HL-60 (cell line): Measurements from ENCODE around the gene FMO1.
"Not testable (repeated sequence)": the region's sequence is repeated elsewhere in the genome, so short reads cannot be mapped to it uniquely, and the experiment has no call there.

Experiments used
- DNase-seq, 2 experiments: peaks; one replicate each; pipeline ENCODE4 v3.0.0-alpha.2; 2010 to 2020; ENCODE audit warnings: low read depth in 1 of 2, low spot score in 1 of 2
- H3K27ac ChIP-seq: fragments of 250-450 bp; sonication (Bioruptor Pico); replicated peaks from 2 replicates; pipeline ENCODE4 v1.5.1; 2020; ENCODE audit warnings: mild to moderate bottlenecking, moderate library complexity
- H3K27me3 ChIP-seq: fragments of 250-450 bp; sonication (Bioruptor Pico); 2 replicates; pipeline ENCODE4 v1.5.1; 2021; ENCODE audit warnings: mild to moderate bottlenecking, moderate library complexity; ENCODE audit not compliant: insufficient read depth, poor library complexity, severe bottlenecking
- H3K4me3 ChIP-seq: replicated peaks from 2 replicates; pipeline ENCODE4 v1.5.1; 2011; ENCODE audit warnings: mild to moderate bottlenecking, control low read depth, low read length; ENCODE audit not compliant: insufficient read depth
- CTCF ChIP-seq: IDR thresholded peaks from one replicate; pipeline ENCODE4 v1.5.1; 2011; ENCODE audit warnings: low read length, control low read depth, inconsistent platforms; ENCODE audit not compliant: insufficient read depth
- GABPA ChIP-seq: IDR thresholded peaks from 2 replicates; pipeline ENCODE4 v1.6.1; 2012; ENCODE audit warnings: low read depth
- POLR2AphosphoS5 ChIP-seq: IDR thresholded peaks from 2 replicates; pipeline ENCODE4 v1.6.1; 2012; ENCODE audit warnings: low read depth
- REST ChIP-seq: IDR thresholded peaks from 2 replicates; pipeline ENCODE4 v1.6.1; 2012; ENCODE audit warnings: low read depth; ENCODE audit not compliant: insufficient replicate concordance
- SPI1 ChIP-seq: IDR thresholded peaks from 2 replicates; pipeline ENCODE4 v1.6.1; 2012; ENCODE audit warnings: low read depth, mild to moderate bottlenecking, borderline replicate concordance

Gene FMO1

GRCh38 chr1:171290621-171291020, 42.3 kb downstream of the FMO1 start:
- H3K27me3 ChIP-seq, result no peaks in the 10 kb centered on the region
- no peak overlapping the region for H3K27ac ChIP-seq
- no peak for DNase-seq
- H3K4me3 ChIP-seq, result no peak overlapping the region
- TF ChIP-seq POLR2AphosphoS5 (no peak), SPI1 (no peak), GABPA (no peak), REST (no peak), CTCF (no peak)

- DNase-seq, result no peak
Observed at GRCh38 chr1:171292799-171293198, 44.5 kb downstream of the FMO1 start.

GRCh38 chr1:171295383-171295782, 47.1 kb downstream of the FMO1 start:
- not testable (repeated sequence) for H3K27ac ChIP-seq, H3K4me3 ChIP-seq, H3K27me3 ChIP-seq, DNase-seq

More at GRCh38 chr1:171292799-171293198, 44.5 kb downstream of the FMO1 start:
- TF ChIP-seq POLR2AphosphoS5 (no peak), GABPA (no peak)
- H3K4me3 ChIP-seq, result no peak overlapping the region
- no peaks in the 10 kb centered on the region for H3K27me3 ChIP-seq
- H3K27ac ChIP-seq, result no peak overlapping the region

GRCh38 chr1:171295821-171296220, 47.5 kb downstream of the FMO1 start:
- no peaks in the 10 kb centered on the region for H3K27me3 ChIP-seq
- DNase-seq, result no peak
- no peak overlapping the region for H3K27ac ChIP-seq
- TF ChIP-seq GABPA, result no peak
- no peak for TF ChIP-seq POLR2AphosphoS5
- H3K4me3 ChIP-seq, result no peak overlapping the region

GRCh38 chr1:171296897-171297296, 48.6 kb downstream of the FMO1 start:
- H3K4me3 ChIP-seq, result no peak overlapping the region
- no peak for DNase-seq
- no peaks in the 10 kb centered on the region for H3K27me3 ChIP-seq
- no peak overlapping the region for H3K27ac ChIP-seq
- TF ChIP-seq GABPA, result no peak
- TF ChIP-seq REST, result no peak
- no peak for TF ChIP-seq SPI1
- TF ChIP-seq POLR2AphosphoS5, result no peak
- TF ChIP-seq CTCF, result no peak

GRCh38 chr1:171298696-171299095, 50.4 kb downstream of the FMO1 start:
- H3K27ac ChIP-seq, result no peak overlapping the region
- TF ChIP-seq GABPA (no peak), REST (no peak), POLR2AphosphoS5 (no peak), SPI1 (no peak), CTCF (no peak)
- H3K27me3 ChIP-seq, result no peaks in the 10 kb centered on the region
- DNase-seq, result no peak
- no peak overlapping the region for H3K4me3 ChIP-seq
